Colonic mucosa (tissue), 4 donors: ENCODE data around the gene SMG1. TPM values are rescaled to one million over a fixed set of nuclear protein-coding genes. Genes with fewer than 3 reads are reported as not detected.

Source experiments
- DNase-seq: peaks from one replicate; pipeline ENCODE4 v3.0.0-alpha.2; 2020
- H3K27ac ChIP-seq: fragments of 200-600 bp; one replicate; pipeline ENCODE4 v1.8.0; 2021
- H3K27me3 ChIP-seq: fragments of 200-600 bp; one replicate; pipeline ENCODE4 v1.8.0; 2021
- H3K36me3 ChIP-seq: fragments of 200-600 bp; one replicate; pipeline ENCODE4 v1.8.0; 2021
- H3K4me1 ChIP-seq: fragments of 200-600 bp; one replicate; pipeline ENCODE4 v1.8.0; 2021; ENCODE audit warnings: mild to moderate bottlenecking
- H3K4me3 ChIP-seq: fragments of 200-600 bp; one replicate; pipeline ENCODE4 v1.8.0; 2021
- H3K9ac ChIP-seq, 2 donors: one replicate each; pipeline ENCODE4 v1.7.0; 2013; ENCODE audit warnings: control low read depth in 2 of 2, low read depth in 2 of 2, low read length in 2 of 2
- H3K9me3 ChIP-seq: fragments of 200-600 bp; one replicate; pipeline ENCODE4 v1.8.0; 2021
- CTCF ChIP-seq: fragments of 200-600 bp; IDR thresholded peaks from one replicate; pipeline ENCODE4 v1.8.0; 2022; ENCODE audit warnings: antibody characterized with exemption, mild to moderate bottlenecking
- intact Hi-C: fragments of 100-400 bp; cut with DNase I; formaldehyde crosslinking; loops from one replicate; pipeline ENCODE4 v1.14.1; 2022
- total RNA-seq, 2 donors: library from RNA; stranded (reverse); fragmentation: NEBNext Ultra II Directional in 1 of 2; extraction: Animal tissue kit (Norgen Biotek cat#: 25700) in 1 of 2; gene quantifications; one replicate each; pipeline ENCODE4 v1.2.1, GENCODE V29; 2021
- donor health status: healthy.
- donor health status: DM: no; HTN: no; CAD: no.
- donor health status: DM: no; HTN: no; CAD: no.

The SMG1 gene
- total RNA-seq, 2 donors from 2014 or later: 73.6 to 83.3 TPM

GRCh38 chr16:18832006-18832405 is 94.2 kb downstream of the SMG1 start:
- Histone ChIP-seq H3K9me3 (no peaks in the 10 kb centered on the region), H3K4me3 (no peak overlapping the region), H3K4me1 (peaks cover 5% of the 10 kb centered on the region), H3K9ac (no peak overlapping the region), H3K36me3 (peaks cover 49% of the 10 kb centered on the region), H3K27ac (no peak overlapping the region), H3K27me3 (no peaks in the 10 kb centered on the region)
- no peak for TF ChIP-seq CTCF
- intact Hi-C loops: no loop called here
- DNase-seq: no peak

- no peaks in the 10 kb centered on the region for H3K9me3 ChIP-seq
- TF ChIP-seq CTCF: no peak
- intact Hi-C loops: no loop called here
- no peaks in the 10 kb centered on the region for H3K4me1 ChIP-seq
- peaks cover 29% of the 10 kb centered on the region for H3K36me3 ChIP-seq
- DNase-seq: no peak
- H3K4me3 ChIP-seq: no peak overlapping the region
- H3K9ac ChIP-seq: no peak overlapping the region
- H3K27me3 ChIP-seq: no peaks in the 10 kb centered on the region
- H3K27ac ChIP-seq: no peak overlapping the region
These were observed 97.0 kb downstream of the SMG1 start for GRCh38 chr16:18829251-18829650.

GRCh38 chr16:18827890-18828289 is 98.3 kb downstream of the SMG1 start:
- H3K27me3 ChIP-seq: no peaks in the 10 kb centered on the region
- no peak overlapping the region for H3K27ac ChIP-seq
- intact Hi-C loops: no loop called here
- no peaks in the 10 kb centered on the region for H3K9me3 ChIP-seq
- no peak overlapping the region for H3K4me3 ChIP-seq
- TF ChIP-seq CTCF: no peak
- no peak overlapping the region for H3K9ac ChIP-seq
- peaks cover 29% of the 10 kb centered on the region for H3K36me3 ChIP-seq
- no peak for DNase-seq
- H3K4me1 ChIP-seq: no peaks in the 10 kb centered on the region

GRCh38 chr16:18816286-18816685 is 109.9 kb downstream of the SMG1 start:
- intact Hi-C loops: no loop called here
- Histone ChIP-seq H3K36me3 (peaks cover 3% of the 10 kb centered on the region), H3K9me3 (no peaks in the 10 kb centered on the region), H3K27me3 (no peaks in the 10 kb centered on the region), H3K9ac (no peak overlapping the region), H3K4me3 (no peak overlapping the region), H3K27ac (no peak overlapping the region), H3K4me1 (no peaks in the 10 kb centered on the region)
- no peak for TF ChIP-seq CTCF
- DNase-seq: no peak

- Histone ChIP-seq H3K9ac (no peak overlapping the region), H3K4me1 (no peaks in the 10 kb centered on the region), H3K4me3 (no peak overlapping the region), H3K27ac (no peak overlapping the region), H3K27me3 (no peaks in the 10 kb centered on the region), H3K9me3 (no peaks in the 10 kb centered on the region), H3K36me3 (no peaks in the 10 kb centered on the region)
- DNase-seq: no peak
- intact Hi-C loops: no loop called here
- TF ChIP-seq CTCF: no peak
These were observed 114.3 kb downstream of the SMG1 start for GRCh38 chr16:18811925-18812324.

GRCh38 chr16:18809165-18809564 is 117.0 kb downstream of the SMG1 start:
- no peaks in the 10 kb centered on the region for H3K27me3 ChIP-seq
- intact Hi-C loops: no loop called here
- H3K9ac ChIP-seq: no peak overlapping the region
- H3K4me1 ChIP-seq: no peaks in the 10 kb centered on the region
- no peak overlapping the region for H3K27ac ChIP-seq
- no peaks in the 10 kb centered on the region for H3K36me3 ChIP-seq
- TF ChIP-seq CTCF: no peak
- no peak for DNase-seq
- no peaks in the 10 kb centered on the region for H3K9me3 ChIP-seq
- no peak overlapping the region for H3K4me3 ChIP-seq
